GM19372 (cell line): ENCODE results near the gene RBM10.
"Not testable (repeated sequence)": the region's sequence is repeated elsewhere in the genome, so short reads cannot be mapped to it uniquely, and the experiment has no call there.

Experiments
- ATAC-seq: cut with Tn5 transposase; IDR thresholded peaks from one replicate; pipeline ENCODE4 v1.9.1; 2021; ENCODE audit warnings: mild to moderate bottlenecking, low read depth, moderate library complexity; ENCODE audit not compliant: unreplicated experiment

Gene RBM10

GRCh38 chrX:47144626-47145394 is at the start of gene RBM10, which contains the start of gene NDUFB11:
Gene RBM10, plus strand, starts transcription at chrX:47145221. Its CDS starts 2,261 bp downstream, at chrX:47147482.
Gene NDUFB11, minus strand, starts transcription at chrX:47144702. Its CDS starts 23 bp downstream, at chrX:47144679.
- peak; percentile 92 for ATAC-seq

GRCh38 chrX:47097018-47097417 is 48.0 kb upstream of the RBM10 start:
- ATAC-seq = no peak

- ATAC-seq = no peak
Measured at GRCh38 chrX:47098338-47099094, 46.5 kb upstream of the RBM10 start.

DNA sequence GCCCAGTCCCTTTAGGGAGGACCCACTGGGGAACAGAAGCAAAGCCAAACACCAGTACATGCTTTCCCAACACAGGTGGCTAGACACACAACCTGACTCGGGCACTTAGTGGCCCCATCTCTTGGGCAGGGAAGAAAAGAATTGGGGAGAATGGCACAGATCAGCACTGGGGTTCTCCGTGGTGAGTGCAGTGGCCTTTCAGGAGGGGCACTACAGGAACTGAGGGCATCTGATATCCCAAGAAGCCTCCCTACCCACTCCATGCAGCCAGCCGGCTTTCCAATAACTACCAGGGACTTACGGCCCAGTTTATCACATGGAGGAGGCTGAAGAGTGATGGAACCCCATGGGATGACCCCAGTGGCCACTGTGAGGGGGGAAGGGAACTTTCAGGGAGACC is 43.8 kb upstream of the RBM10 start:
- ATAC-seq = no peak

DNA sequence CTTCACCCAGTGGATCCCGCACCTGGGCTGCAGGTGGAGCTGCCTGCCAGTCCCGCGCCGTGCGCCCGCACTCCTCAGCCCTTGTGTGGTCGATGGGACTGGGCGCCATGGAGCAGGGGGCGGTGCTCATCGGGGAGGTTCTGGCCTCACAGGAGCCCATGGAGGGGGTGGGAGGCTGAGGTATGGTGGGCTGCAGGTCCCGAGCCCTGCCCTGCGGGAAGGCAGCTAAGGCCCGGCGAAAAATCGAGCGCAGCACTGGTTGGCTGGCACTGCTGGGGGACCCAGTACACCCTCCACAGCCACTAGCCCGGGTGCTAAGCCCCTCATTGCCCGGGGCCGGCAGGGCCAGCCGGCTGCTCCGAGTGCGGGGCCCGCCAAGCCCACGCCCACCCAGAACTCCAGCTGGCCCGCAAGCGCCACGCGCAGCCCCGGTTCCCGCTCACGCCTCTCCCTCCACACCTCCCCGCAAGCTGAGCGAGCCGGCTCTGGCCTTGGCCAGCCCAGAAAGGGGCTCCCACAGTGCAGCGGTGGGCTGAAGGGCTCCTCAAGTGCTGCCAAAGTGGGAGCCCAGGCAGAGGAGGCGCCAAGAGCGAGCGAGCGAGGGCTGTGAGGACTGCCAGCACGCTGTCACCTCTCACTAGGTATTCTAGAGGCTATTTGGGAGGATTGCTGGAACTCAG is 33.9 kb upstream of the RBM10 start:
- not testable (repeated sequence) for ATAC-seq

DNA sequence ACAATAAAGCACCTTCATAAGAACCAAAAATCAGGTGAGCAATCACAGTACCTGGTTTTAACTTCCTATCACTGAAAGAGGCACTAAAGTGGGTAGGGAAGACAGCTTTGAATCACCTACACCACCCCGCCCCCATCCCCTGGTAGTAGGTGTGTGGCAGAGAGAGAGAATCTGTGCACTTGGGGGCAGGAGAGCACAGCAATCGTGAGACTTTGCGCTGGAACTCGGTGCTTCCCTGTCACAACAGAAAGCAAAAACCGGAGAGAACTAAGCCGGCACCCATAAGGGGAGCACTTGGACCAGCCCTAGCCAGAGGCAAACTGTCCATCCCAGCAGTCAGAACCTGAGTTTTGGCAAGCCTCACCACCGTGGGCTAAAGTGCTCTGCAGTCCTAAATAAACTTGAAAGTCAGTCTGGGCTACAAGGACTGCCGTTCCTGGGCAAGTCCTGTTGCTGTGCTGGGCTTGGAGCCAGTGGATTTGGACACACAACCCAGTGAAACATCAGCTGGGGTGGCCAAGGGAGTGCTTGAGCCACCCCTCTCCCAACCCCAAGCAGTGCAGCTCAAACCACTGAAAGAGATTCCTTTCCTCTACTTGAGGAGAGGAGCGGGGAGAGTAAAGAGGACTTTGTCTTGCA is 32.6 kb upstream of the RBM10 start:
- no peak for ATAC-seq

- not testable (repeated sequence) for ATAC-seq
Measured at GRCh38 chrX:47116551-47117110, 28.4 kb upstream of the RBM10 start.

GRCh38 chrX:47124466-47124865 is 20.6 kb upstream of the RBM10 start:
- not testable (repeated sequence) for ATAC-seq

- peak; percentile 99 for ATAC-seq
Measured at GRCh38 chrX:47129157-47129898, 15.7 kb upstream of the RBM10 start.

- no peak for ATAC-seq
Measured at GRCh38 chrX:47129899-47130358, 15.1 kb upstream of the RBM10 start.

GRCh38 chrX:47133493-47133892 is 11.5 kb upstream of the RBM10 start:
- ATAC-seq = no peak

DNA sequence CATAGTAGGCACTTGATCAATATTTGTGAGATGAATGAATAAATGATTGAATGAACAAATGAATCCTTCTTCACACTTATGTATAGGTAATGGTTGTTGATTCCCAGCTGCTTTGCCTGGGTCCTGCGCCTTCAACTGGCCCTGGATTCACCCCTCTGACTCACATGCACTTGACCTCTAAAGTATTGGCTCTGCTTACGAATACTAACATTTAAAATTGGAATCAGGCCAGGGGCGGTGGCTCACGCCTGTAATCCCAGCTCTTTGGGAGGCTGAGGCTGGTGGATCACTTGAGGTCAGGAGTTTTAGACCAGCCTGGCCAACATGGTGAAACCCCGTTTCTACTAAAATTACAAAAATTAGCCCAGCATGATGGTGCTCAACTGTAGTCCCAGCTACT is 9.4 kb upstream of the RBM10 start:
- not testable (repeated sequence) for ATAC-seq

DNA sequence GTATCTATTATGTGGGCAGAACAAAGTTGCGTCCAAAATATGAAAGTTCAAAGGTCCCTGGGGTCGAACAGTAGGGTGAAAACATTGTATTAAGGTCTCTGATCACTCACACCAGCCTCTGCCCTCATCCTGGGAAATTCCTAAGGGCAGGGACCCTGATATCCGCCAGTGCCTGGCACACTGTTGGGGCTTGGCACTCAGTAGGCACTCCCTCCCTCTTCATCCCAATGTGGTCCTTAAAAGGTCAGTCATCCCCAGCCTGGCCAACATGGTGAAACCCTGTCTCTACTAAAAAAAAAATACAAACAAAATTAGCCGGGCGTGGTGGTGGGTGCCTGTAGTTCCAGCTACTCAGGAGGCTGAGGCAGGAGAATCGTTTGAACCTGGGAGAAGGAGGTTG is 6.8 kb upstream of the RBM10 start:
- no peak for ATAC-seq

DNA sequence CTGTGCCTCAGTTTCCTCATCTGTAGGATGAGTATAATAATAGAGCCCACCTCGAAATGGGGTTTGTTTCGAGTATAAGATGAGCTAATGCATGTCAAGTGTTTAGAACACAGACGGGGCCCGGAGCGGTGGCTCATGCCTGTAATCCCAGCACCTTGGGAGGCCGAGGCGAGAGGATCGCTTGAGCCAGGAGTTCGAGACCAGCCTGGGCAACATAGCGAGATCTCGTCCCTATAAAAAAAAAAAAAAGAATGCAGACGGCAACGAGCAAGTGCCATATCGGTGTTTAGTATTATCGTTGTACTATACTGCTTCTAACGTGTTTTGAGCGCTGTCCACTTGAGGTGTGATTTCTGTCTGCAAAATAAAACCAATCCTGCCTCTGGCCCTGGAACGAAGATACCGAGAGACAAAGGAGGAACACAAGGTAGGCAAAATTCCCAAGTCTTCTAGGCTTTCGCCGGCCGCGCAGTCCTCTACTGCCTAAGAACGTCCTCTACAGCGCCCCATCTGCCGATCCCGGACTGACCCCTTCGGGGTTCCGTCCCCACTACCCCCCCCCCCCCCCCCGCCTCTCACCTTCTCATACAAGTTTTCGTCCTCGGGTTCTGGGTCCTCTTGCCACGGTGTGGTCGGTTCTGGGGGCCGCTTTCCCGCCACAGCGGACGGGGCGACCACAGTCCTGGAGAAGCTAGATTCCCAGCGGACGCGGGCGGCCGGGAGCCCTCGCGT is 961 bp upstream of the RBM10 start:
- peak; percentile 14 for ATAC-seq

DNA sequence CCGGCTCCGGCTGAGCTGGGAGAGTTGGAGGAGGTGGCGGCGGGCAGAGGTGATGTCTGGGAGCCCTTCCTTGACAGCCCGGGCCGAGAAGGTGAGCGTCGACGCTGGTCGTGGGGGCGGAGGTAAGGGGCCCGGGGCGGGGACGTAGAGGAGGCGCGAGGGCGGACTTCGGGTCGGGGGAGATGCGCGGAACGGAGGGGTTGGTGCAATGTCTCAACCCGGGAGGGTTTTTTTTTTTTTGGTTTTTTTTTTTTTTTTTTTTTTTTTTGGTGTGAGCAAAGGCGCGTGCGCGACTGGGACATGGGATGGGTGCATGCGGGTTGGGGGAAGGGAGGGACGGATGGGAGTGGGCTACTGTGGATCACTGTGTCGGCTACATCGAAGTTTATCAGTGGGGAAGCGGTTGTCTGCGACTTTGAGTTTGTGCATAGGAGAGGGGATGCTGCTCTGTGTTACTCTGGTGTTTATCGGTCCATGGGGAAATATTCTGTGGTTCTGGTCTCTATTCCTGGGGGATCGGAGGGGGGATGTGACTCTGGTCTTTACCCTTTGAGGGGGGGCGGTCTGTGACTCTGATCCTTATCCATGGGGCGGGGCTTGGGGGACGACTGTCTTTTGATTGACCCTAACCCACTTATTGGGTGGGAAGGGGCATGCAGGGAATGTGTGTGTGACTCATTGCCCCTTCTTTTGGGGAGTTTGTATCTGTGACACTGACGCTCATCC is 537 bp downstream of the RBM10 start:
- peak; percentile 17 for ATAC-seq

DNA sequence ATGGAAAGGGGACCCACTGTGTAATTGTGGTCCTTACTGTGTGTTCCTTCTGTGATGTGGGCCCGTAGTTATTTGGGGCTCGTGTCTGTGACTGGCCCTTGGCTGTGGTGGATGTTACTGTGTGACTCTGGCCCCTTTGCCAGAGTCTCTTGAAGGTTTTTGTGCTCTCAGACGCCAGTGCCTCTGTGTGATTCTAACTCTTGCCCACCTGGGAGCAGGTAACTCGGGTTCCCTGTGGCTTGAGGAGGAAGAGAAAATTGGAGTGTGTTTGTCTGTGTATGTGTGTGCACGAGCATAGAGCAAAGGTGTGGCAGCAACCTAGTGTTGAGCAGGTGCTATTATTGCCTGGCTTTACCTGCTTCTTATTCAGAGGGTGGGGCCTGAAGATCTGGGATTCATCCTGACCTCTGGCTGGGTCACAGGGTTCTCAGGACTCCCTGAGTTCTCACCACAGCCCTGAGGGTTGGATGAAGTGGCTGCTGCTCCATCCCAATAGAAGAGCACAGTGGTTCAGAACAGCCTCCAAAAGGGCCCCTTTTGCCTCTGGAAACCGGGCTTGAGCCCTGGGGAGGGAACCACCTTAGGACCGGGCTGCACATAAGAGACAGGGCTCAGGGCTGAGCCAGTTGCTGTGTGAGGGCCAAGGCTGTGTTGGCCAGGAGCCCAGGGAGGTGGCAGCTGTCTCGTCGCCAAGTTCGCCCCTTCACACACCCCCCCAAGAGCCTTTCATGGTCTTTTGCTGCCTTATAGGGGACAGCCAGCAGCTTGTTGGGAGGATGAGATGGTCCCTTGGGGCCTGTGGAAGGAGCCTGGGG is 1.3 kb downstream of the RBM10 start:
- ATAC-seq = no peak
